ENCODE results near the gene CDYL2. TPM values are rescaled to one million over a fixed set of nuclear protein-coding genes. Genes with fewer than 3 reads are reported as not detected.

CDYL2 gene
- total RNA-seq, 1 donor from 2014 or later, result 19.9 TPM

DNA sequence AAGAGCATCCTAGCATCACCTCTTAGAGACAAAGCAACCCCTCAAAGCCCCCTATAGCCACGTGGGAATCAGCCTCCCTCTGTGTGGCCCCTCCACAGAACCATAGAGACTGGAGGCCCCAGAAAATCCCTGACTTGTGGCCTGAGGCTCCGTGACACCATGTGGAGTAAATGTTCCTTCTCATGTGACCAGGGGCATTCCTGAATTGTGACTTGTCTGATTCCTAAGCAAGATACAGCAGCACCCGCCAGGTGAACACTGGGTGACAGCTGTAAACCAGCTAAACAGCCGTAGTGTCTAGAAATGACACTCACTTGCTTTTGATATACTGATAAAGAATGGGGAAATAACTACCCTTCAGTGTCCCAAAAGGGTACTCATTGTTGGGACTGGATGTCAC is 184.6 kb downstream of the CDYL2 start:
- TF ChIP-seq, protein P1, sequence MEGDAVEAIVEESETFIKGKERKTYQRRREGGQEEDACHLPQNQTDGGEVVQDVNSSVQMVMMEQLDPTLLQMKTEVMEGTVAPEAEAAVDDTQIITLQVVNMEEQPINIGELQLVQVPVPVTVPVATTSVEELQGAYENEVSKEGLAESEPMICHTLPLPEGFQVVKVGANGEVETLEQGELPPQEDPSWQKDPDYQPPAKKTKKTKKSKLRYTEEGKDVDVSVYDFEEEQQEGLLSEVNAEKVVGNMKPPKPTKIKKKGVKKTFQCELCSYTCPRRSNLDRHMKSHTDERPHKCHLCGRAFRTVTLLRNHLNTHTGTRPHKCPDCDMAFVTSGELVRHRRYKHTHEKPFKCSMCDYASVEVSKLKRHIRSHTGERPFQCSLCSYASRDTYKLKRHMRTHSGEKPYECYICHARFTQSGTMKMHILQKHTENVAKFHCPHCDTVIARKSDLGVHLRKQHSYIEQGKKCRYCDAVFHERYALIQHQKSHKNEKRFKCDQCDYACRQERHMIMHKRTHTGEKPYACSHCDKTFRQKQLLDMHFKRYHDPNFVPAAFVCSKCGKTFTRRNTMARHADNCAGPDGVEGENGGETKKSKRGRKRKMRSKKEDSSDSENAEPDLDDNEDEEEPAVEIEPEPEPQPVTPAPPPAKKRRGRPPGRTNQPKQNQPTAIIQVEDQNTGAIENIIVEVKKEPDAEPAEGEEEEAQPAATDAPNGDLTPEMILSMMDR (IDR thresholded peaks at IDR 0.05; ENCODE audit: unreplicated experiment), result no peak
- H3K4me1 Mint-ChIP-seq (ENCODE audit: low read depth), result peaks cover 2% of the 10 kb centered on the region
- H3K36me3 Mint-ChIP-seq (ENCODE audit: insufficient read depth), result peaks cover 18% of the 10 kb centered on the region
- no peak overlapping the region for H3K4me3 Mint-ChIP-seq (ENCODE audit: low read depth)
- no peak for DNase-seq (ENCODE audit: low spot score, unreplicated experiment)
- peaks cover 2% of the 10 kb centered on the region for H3K27me3 Mint-ChIP-seq
- H3K9me3 Mint-ChIP-seq (ENCODE audit: low read depth), result peaks cover 6% of the 10 kb centered on the region
- no peak overlapping the region for H3K27ac Mint-ChIP-seq

DNA sequence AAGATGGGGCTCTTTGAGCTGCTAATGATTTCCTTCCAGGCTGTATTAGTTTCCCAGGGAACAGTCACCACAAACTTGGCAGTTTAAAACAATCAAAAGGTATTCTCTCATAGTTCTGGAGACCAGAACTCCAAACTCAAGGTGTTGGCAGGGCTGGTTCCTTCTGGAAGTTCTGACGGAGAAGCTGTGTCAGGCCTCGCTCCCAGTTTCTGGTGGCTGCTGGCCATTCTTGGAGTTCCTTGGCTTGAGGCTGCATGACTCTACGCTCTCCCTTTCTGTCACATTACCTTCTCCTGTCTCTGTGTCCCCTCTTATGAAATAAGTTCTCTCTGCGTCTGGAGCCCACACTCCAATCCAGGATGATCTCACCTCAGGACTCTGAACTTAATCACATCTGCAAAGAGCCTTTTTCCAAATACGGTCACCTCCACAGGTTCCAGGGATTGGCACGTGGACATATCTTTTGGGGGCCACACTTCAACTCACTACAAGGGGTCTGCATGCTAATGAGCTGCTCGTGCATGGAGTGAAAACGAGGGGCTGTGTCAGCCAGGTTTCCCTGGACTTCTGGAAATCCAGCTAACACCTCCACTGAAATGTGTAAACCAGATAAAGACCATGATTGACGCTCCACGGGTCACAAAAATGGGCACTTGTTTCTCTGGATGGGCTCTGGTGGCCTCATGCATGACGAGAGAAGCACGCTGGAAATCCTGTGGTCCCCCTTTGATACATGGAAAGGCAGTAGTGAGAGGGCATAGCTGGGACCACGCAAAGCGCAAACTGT is 185.3 kb downstream of the CDYL2 start:
- no peak for DNase-seq (ENCODE audit: low spot score, unreplicated experiment)
- H3K4me3 Mint-ChIP-seq (ENCODE audit: low read depth), result no peak overlapping the region
- H3K4me1 Mint-ChIP-seq (ENCODE audit: low read depth), result peaks cover 4% of the 10 kb centered on the region
- H3K36me3 Mint-ChIP-seq (ENCODE audit: insufficient read depth), result peaks cover 16% of the 10 kb centered on the region
- peaks cover 2% of the 10 kb centered on the region for H3K27me3 Mint-ChIP-seq
- TF ChIP-seq, protein P1 (IDR thresholded peaks at IDR 0.05; ENCODE audit: unreplicated experiment), result no peak
- peaks cover 2% of the 10 kb centered on the region for H3K9me3 Mint-ChIP-seq (ENCODE audit: low read depth)
- H3K27ac Mint-ChIP-seq, result no peak overlapping the region

DNA sequence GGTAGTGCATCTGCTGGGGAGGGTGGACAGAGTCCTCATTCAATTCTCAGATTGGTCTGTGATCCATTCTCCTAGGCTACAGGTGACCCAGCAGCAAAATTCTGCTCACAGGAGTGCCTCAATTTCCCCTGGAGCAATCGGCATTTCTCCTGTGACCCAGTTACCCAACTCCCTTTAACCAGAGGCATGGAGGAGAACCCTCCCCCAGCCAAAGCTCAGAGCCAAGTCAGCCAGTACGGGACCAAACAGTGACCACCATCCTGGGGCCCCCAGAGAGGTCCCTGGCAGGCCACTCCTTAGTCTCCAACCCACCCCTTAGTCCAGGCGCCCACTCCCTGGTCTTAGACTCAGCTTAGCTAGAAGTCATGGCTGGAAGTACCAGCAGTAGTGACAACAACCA is 188.0 kb downstream of the CDYL2 start:
- TF ChIP-seq, protein P1 (IDR thresholded peaks at IDR 0.05; ENCODE audit: unreplicated experiment), result no peak
- H3K4me1 Mint-ChIP-seq (ENCODE audit: low read depth), result peaks cover 12% of the 10 kb centered on the region
- H3K27ac Mint-ChIP-seq, result no peak overlapping the region
- H3K36me3 Mint-ChIP-seq (ENCODE audit: insufficient read depth), result peaks cover 19% of the 10 kb centered on the region
- H3K27me3 Mint-ChIP-seq, result peaks cover 2% of the 10 kb centered on the region
- H3K4me3 Mint-ChIP-seq (ENCODE audit: low read depth), result no peak overlapping the region
- peaks cover 6% of the 10 kb centered on the region for H3K9me3 Mint-ChIP-seq (ENCODE audit: low read depth)
- DNase-seq (ENCODE audit: low spot score, unreplicated experiment), result no peak

DNA sequence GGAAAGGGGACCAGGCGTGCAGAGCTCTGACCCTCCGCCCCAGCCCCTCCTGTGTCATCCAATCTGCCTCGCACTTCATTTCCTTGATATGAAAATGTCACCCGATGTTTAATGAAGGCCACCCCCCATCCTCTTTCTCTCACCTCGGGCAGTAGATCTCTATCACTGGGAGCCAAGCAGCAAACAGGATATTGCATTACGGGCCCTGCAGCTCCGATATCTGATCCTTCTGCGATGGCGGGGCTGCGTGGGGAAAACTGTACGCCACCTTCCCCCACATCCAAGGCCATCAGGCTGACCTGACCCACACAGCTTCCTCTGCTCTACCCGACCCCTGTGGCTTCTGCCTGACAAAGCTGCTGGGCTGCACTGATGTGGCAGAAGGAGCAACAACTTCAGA is 188.7 kb downstream of the CDYL2 start:
- TF ChIP-seq, protein P1 (IDR thresholded peaks at IDR 0.05; ENCODE audit: unreplicated experiment), result no peak
- no peak overlapping the region for H3K27ac Mint-ChIP-seq
- H3K4me1 Mint-ChIP-seq (ENCODE audit: low read depth), result peaks cover 12% of the 10 kb centered on the region
- no peak overlapping the region for H3K4me3 Mint-ChIP-seq (ENCODE audit: low read depth)
- peaks cover 19% of the 10 kb centered on the region for H3K36me3 Mint-ChIP-seq (ENCODE audit: insufficient read depth)
- H3K9me3 Mint-ChIP-seq (ENCODE audit: low read depth), result peaks cover 6% of the 10 kb centered on the region
- no peak for DNase-seq (ENCODE audit: low spot score, unreplicated experiment)
- peaks cover 2% of the 10 kb centered on the region for H3K27me3 Mint-ChIP-seq

DNA sequence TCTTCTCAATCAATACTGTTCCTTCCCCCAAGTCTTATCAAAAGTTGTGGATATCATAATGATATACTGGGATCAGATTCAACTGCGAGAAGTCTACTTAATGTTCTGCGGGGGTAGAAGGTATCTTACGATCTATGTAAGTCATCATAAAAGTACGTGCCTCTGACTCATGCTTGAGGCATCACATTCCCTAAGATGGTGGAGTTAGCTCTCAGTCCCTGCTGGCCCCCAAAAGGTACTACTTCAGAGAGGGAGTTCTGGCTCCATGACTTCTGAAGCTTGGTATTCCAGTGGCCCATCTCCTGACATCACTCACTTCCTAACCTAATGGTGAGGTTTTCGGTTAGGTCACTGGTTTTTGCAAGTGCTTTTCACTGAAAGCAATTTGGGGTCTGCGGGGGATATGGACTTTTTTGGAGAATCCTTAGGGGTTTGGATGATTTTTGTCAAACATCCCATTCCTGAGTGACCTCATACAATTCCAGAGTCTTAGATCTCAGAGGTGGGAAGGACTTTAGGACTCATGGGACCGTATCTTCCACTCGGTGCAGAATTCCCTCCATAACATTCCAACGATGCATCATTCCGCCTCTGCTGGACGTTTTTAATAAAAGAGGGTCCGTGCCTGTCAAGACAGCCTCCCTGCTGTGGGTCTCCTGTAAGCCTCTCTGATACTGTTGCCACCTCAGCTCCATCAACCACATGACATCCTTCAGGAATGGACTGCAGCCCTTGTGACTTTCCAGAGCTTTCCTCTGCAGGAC is 189.3 kb downstream of the CDYL2 start:
- Mint-ChIP-seq H3K9me3 (ENCODE audit: low read depth) (peaks cover 6% of the 10 kb centered on the region), H3K36me3 (ENCODE audit: insufficient read depth) (peaks cover 19% of the 10 kb centered on the region), H3K4me1 (ENCODE audit: low read depth) (peaks cover 12% of the 10 kb centered on the region), H3K27ac (peak overlapping the region; percentile 56), H3K27me3 (peaks cover 2% of the 10 kb centered on the region), H3K4me3 (ENCODE audit: low read depth) (no peak overlapping the region)
- TF ChIP-seq, protein P1 (IDR thresholded peaks at IDR 0.05; ENCODE audit: unreplicated experiment), result no peak
- DNase-seq (ENCODE audit: low spot score, unreplicated experiment), result no peak
